Superior temporal gyrus (tissue), 1 donor: ENCODE measurements around the gene PDCD6IP.

ENCODE experiments used
- DNase-seq: peaks from one replicate; pipeline ENCODE4 v3.0.0-alpha.2; 2016; ENCODE audit errors: extremely low spot score

Gene PDCD6IP

DNA sequence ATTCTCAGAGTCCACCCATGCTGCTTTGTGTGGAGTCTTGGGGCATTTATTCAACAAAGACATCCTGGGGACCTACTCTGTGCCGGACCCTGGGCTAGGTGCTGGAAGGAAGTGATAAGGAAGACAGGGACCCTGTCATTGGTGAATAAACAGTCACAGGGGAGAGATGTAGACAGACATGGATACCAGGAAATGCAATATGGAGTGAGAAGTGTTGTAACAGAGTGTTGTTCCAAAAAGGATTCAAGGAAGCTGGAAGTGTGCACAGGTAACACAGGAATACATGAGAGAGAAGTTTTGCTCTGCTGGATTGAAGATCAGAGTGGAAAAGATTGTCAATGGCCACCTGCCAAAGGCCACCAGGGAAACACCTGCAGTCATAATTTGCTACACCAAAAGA lies 89.0 kb downstream of the PDCD6IP start:
- DNase-seq, result no peak

DNA sequence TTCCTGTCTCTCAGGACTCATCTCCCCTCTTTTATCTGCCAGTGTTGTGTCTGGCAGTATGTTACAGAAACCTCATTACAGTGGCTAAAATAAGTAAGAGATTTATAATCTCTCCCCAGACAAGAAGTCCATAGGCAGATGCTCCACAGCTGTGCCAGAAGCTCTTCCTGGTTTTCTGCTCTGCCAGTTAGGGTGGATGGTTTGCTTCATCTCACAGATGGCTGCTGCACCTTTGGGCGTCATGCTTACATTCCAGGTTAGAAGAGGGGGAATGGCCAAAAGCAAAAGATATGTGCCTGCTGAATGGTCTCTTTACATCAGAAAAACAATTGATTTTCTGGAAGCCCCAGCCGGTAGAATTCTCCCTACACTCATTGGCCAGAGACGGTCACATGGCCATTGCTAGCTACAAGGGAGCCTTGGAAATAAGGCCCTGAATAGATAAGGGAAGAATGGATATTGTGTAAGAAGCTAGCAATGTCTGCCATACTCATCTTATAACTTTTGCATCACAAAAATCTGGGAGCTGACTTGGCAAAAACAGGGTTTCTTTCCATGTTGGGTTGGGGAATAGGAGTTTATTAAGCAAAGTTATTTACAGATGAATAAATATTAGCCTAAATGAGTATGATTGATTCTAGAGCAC lies 91.1 kb downstream of the PDCD6IP start:
- no peak for DNase-seq

- no peak for DNase-seq
Measured at GRCh38 chr3:33892655-33893054, 94.2 kb downstream of the PDCD6IP start.

DNA sequence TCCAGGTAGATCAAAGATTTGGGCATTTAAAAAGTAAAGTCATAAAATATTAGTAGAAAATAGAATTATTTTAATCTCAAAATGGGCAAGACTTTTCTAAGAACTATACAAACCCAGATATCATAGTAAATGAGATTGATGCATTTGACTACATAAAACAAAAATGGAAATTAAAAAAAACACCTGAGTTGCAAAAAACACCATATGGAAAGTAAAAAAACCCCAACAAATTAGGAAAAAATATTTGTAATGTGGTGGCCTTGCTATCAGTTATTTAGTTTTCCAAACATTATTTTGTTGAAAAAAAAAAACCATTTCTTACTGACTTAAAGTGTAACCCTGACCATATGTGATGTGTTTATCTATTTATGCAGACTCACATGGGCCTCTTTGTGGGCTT lies 97.2 kb downstream of the PDCD6IP start:
- no peak for DNase-seq

DNA sequence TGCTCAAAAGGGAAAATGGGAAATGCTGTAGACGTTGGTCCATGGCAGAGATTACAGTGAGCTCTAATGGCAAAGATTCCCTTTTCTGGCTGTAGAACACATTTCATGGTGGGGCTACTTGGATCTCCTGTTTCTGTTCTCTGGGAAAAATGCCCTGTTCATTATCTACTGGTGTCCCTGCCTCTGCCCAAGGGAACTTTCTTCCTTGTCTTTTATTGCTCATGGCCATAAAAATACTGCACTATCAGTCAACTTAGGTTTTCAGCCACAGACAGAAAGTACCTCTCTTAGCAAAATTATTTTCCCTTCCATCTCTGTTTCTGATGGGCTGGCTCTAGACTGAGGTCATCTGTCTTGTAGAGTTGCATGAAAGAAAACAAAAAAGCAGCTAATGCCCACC lies 98.9 kb downstream of the PDCD6IP start:
- no peak for DNase-seq

GRCh38 chr3:33898901-33899300 lies 100.5 kb downstream of the PDCD6IP start:
- DNase-seq, result no peak

- DNase-seq, result no peak
Measured at GRCh38 chr3:33900440-33900808, 102.0 kb downstream of the PDCD6IP start.

GRCh38 chr3:33900809-33901505 lies 102.5 kb downstream of the PDCD6IP start:
- DNase-seq, result no peak

DNA sequence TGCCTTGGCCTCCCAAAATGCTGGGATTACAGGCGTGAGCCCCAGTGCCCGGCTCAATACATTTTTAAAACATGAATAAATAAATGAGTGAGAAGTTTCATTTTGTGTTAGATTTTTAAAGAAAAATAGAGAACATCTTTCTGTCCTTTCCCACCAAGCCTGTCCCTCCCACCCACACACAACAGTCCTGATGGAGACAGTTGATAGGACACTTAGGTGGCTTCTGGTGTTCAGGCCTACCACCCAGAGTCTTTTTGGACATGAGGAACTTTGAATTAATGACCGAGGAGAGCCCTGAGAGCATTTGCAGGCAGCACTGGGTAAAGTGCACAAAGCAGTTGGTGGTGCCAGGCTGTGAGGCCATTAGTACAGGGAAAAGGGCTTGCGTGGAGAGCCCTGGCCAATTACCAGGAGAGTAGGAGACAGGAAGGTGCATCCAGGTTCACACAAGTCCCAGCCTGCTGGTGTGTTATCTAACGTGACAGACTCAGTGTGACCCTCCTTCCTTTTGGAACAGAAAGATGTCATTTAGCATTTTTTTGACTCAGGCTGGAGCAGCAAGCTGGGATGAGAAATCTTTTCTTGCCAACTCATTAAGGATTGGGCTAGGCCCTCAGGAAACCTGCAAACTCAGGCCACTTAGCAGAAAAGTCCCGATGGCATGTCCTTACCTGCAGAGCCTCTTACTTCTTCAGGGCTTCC lies 103.6 kb downstream of the PDCD6IP start:
- DNase-seq, result no peak

DNA sequence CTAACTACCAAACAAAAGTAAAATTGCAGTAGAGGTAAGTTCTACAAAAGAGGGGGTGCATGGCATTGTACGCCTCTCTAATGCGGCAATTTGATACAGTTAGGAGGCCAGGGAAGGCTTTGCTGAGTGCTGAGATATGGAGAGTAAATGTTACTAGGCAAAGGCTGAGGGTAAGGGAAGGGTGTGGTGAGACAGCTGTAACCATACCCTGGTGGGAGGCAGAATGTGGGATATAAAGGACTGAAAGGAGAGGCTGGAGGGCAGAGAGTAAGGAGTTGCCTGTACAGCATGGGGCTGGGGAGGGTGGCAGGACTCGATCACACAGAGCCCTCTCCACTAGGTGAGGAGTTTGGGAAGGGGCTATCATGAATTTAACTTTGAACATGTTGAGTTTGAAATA lies 106.3 kb downstream of the PDCD6IP start:
- no peak for DNase-seq

- no peak for DNase-seq
Measured at GRCh38 chr3:33908250-33908851, 109.9 kb downstream of the PDCD6IP start.

DNA sequence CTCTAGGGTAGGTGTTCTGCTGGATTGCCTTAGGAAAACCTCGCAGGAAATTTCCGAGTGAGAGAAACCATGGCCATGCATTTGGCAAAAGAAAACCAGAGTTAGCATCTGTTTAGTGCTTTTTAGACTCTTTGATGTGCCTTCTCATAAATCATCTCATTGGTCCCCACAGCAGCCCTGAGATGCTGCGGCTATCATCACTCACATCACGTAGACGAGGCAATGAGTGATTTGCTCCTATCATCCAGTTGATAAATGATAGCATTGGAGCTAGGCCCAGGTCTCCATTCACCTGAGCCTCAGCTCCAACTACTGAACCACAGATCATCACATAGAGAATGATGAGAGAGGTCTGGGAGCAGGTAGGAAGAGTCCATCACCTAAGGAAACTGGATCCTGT lies 111.1 kb downstream of the PDCD6IP start:
- peak; percentile 26 for DNase-seq

DNA sequence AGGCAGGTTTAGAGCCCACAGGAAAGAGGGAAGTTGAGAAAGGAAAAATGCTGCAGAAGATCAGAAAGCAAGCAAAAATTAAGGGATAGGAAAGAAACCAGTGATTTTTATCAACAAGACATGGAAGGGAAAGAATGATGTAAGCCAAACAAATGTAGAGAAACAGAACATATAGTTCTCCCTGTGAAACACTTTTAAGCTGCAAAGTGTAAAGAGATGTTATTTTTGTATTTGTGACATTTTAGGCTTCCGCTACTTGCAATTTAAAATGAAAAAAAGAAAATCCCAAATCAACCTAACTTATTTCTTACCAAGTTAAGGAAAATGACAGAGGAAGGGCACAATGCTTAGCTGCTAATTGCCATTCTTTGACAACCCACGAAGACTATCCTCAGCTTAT lies 111.6 kb downstream of the PDCD6IP start:
- DNase-seq, result peak; percentile 64

- peak; percentile 49 for DNase-seq
Measured at GRCh38 chr3:33911525-33912322, 113.3 kb downstream of the PDCD6IP start.

DNA sequence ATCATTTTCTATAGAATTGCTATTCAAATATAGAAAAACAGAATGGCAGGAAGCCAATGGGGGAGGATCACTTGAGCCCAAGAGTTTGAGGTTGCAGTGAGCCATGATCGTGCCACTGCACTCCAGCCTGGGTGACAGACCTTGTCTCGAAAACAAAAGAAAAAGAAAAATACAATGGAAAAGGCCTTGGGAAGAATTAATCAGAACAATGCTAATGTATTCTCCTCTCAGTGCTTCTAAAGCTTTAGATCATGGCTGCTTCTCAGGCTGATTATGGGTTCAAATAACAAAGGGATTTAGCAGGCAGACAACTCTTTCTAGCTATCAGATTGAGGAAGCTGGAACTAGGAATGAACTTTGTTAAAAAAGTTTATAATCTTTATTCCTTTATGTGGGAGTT lies 115.8 kb downstream of the PDCD6IP start:
- DNase-seq, result no peak

DNA sequence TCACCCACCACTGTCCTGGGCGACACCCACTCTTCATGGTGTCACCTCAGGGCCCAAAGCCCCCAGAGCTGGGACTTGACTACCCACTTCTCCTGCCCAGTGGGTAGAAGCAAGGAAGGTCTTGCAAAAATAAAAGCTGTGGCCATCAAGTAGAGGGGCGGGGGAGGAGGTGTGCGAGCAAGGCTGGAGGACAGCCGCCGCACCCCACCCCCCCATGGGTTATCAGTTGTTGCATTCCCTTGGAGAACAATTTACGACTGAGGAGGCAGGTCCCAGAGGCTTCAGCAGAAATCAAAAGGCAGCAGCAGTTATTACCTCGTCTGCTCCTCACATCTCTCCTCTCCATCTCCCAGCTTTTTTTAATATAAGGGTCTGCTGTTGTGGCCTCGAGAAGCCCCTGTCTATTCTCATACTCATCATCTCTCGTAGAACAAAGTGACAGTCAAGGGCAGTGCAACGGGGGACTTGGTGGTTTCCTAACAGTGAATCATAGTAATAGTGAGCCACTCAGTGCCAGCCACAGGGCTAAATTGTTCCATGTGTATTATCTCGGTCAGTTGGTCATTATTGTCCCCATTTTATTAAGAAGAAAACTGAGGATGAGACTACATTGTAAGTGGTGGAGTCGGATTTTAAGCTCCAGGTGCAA lies 116.4 kb downstream of the PDCD6IP start:
- no peak for DNase-seq

DNA sequence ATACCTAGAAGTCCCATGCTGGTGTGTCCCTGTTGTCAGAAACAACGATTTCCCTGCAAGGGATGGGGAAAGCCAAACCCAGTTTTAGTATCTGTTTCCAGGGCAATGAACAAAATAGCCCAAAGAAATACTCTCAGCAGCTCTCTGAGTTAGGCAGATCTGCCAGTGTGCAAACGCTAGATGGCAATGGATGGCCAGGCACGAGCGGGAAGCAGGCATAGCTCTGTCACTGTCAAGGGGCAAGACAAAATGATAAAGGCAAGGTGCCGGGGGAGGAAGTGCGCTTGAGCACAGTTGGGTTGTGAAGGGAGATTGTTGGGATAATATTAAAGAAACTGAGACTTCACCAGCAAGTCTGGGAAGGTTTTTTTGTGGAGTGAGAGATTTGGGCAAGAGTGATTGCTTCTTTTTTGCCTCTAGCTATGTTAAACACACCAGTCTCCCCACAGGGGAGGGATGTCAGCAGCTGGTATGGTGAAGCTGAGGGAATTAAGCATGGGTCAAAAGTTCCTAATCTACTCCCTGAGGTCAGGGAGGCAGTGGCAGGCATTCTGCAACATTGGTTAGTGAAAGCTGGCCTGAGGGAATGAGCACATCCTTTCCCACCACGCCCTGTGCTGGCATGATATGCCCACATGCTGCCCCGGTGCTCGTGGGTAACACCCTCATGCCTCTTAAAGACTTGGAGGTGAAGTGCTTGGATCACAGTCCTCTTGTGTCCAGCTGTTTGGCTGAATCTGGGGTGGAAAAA lies 117.5 kb downstream of the PDCD6IP start:
- peak; percentile 76 for DNase-seq

GRCh38 chr3:33918126-33918756 lies 119.8 kb downstream of the PDCD6IP start:
- DNase-seq, result no peak
